Activated CD4-positive, alpha-beta T cell treated with anti-CD3 and anti-CD28 coated beads, Interleukin-2, amount 50 U/mL, for 48 hours (primary cell): ENCODE measurements around the gene SP110.
"Not testable (repeated sequence)": the region's sequence is repeated elsewhere in the genome, so short reads cannot be mapped to it uniquely, and the experiment has no call there.

ENCODE experiments used
- DNase-seq, 2 experiments: peaks; one replicate each; pipeline ENCODE4 v3.0.0-alpha.2; 2020

The SP110 gene

DNA sequence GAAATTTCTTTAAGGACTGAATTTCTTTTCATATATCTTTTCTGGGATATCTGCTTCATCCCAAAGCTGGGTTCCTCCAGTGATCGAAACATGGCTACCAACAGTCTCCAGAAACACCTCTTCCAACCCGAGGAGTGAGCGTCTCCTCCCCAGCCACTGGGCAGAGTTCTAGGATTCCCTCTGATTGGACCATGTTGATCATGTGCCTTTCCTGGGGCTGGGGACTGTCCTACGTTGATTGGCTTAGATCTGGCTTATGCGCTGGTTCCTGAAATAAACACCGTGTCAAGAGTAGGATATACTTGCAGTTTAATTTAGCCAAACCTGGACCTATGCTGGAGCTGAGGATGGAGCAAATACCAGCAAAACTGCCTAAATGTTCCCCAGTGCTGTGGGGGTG is 95.5 kb downstream of the SP110 start:
- no peak for DNase-seq

DNA sequence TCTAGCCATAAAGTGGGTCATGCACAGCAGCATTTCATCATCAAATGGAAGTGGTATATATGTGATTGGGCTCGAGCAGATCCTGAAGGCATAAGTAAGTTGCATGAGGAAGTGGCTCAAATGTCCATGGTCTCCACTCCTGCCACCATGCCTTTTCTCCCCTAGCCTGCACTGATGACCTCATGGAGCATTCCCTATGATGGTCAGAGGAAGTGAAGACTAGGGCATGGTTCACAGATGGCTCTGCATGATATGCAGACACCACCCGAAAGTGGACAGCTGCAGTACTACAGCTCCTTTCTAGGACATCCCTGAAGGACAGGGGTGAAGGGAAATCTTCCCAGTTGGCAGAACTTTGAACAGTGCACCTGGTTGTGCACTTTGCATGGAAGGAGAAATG is 99.4 kb downstream of the SP110 start:
- not testable (repeated sequence) for DNase-seq

DNA sequence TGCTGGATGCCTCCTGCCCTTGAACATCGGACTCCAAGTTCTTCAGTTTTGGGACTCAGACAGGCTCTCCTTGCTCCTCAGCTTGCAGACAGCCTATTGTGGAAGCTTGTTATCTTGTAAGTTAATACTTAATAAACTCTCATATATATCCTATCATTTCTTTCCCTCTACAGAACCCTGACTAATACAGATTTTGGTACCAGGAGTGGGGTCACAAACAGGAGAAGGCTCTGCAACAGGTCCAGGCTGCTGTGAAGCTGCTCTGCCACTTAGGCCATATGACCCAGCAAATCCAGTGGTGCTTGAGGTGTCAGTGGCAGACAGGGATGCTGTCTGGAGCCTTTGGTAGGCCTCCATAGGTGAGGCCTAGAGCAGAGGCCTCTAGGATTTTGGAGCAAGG is 100.0 kb downstream of the SP110 start:
- not testable (repeated sequence) for DNase-seq
